PC-9 (cell line): ENCODE data around the gene SCARB1. TPM values are rescaled to one million over a fixed set of nuclear protein-coding genes. Genes with fewer than 3 reads are reported as not detected.
A peak's percentile ranks its signal among the peaks of the same experiment; 100 is the strongest.

Experiments
- BruUV-seq: library from RNA; stranded (reverse); fragments of 400-500 nt; replicated peaks from 2 replicates; lab custom pipeline; 2021; lab: Mats Ljungman, UMichigan
- CTCF ChIA-PET: fragments of 300-600 bp; sonication (Branson Sonifier 250); formaldehyde crosslinking; loops from one replicate; lab custom pipeline; 2022; ENCODE audit warnings: antibody characterized with exemption; lab: Charles Lee
- POLR2A ChIA-PET: fragments of 300-600 bp; sonication (Branson Sonifier 250); formaldehyde crosslinking; loops from one replicate; lab custom pipeline; 2022; ENCODE audit warnings: antibody characterized with exemption; ENCODE audit not compliant: unreplicated experiment; lab: Charles Lee
- DNase-seq, 2 experiments: peaks; one replicate each; pipeline versions ENCODE4 v3.0.0 to v3.0.0-alpha.2; 2015 to 2022; ENCODE audit warnings: mixed read lengths in 1 of 2
- H2AFZ ChIP-seq: fragments of 200-600 bp; sonication (generic); 2 replicates; pipeline ENCODE4 v1.8.1; 2017; ENCODE audit warnings: antibody characterized with exemption
- H3F3A ChIP-seq: fragments of 200-600 bp; sonication (generic); 2 replicates; pipeline ENCODE4 v1.8.1; 2017; ENCODE audit warnings: antibody characterized with exemption, mild to moderate bottlenecking, low read depth; ENCODE audit not compliant: insufficient read depth
- H3K27ac ChIP-seq: fragments of 200-600 bp; sonication (generic); 2 replicates; pipeline ENCODE4 v1.6.1; 2016; ENCODE audit warnings: mixed run types
- H3K27me3 ChIP-seq: fragments of 200-600 bp; sonication (generic); 2 replicates; pipeline ENCODE4 v1.6.1; 2016; ENCODE audit warnings: low read depth, mixed run types; ENCODE audit not compliant: insufficient read depth
- H3K36me3 ChIP-seq: fragments of 200-600 bp; sonication (generic); 2 replicates; pipeline ENCODE4 v1.6.1; 2016; ENCODE audit warnings: low read depth, mixed run types
- H3K4me1 ChIP-seq: fragments of 200-600 bp; sonication (generic); replicated peaks from 2 replicates; pipeline ENCODE4 v1.6.1; 2016; ENCODE audit warnings: mixed run types; ENCODE audit not compliant: insufficient read depth
- H3K4me2 ChIP-seq: fragments of 200-600 bp; sonication (generic); 2 replicates; pipeline ENCODE4 v1.6.1; 2017; ENCODE audit warnings: mixed run types
- H3K4me3 ChIP-seq: fragments of 200-600 bp; sonication (generic); 2 replicates; pipeline ENCODE4 v1.6.1; 2016; ENCODE audit warnings: mixed run types
- H3K79me2 ChIP-seq: fragments of 200-600 bp; sonication (generic); 2 replicates; pipeline ENCODE4 v1.6.1; 2017; ENCODE audit warnings: low read depth, mixed run types
- H3K9me2 ChIP-seq: fragments of 200-600 bp; sonication (generic); 2 replicates; pipeline ENCODE4 v1.8.1; 2017; ENCODE audit warnings: mild to moderate bottlenecking; ENCODE audit not compliant: insufficient read depth
- H3K9me3 ChIP-seq: fragments of 200-600 bp; sonication (generic); 2 replicates; pipeline ENCODE4 v1.8.1; 2016; ENCODE audit warnings: low read depth; ENCODE audit not compliant: insufficient read depth
- H4K20me1 ChIP-seq: fragments of 200-600 bp; sonication (generic); 2 replicates; pipeline ENCODE4 v1.8.1; 2017; ENCODE audit not compliant: insufficient read depth
- CTCF ChIP-seq: fragments of 200-600 bp; sonication (generic); conservative IDR thresholded peaks from 2 replicates; pipeline ENCODE4 v1.6.1; 2017; ENCODE audit warnings: mixed run types, antibody characterized with exemption, mild to moderate bottlenecking, moderate library complexity
- EZH2 ChIP-seq: fragments of 200-600 bp; sonication (generic); IDR thresholded peaks from 2 replicates; pipeline ENCODE4 v1.8.0; 2017; ENCODE audit warnings: antibody characterized with exemption, low read depth
- intact Hi-C: fragments of 100-400 bp; cut with micrococcal nuclease; formaldehyde crosslinking; loops from one replicate; pipeline ENCODE4 v1.10.0; 2022; ENCODE audit not compliant: unreplicated experiment
- total RNA-seq: library from RNA; stranded (reverse); gene quantifications from 2 replicates; pipeline ENCODE4 v1.2.3, GENCODE V29; 2021

SCARB1 gene
- total RNA-seq, 1 experiment from 2014 or later: 49.6 TPM

GRCh38 chr12:124738636-124739467, 124.8 kb downstream of the SCARB1 start:
- ChIA-PET CTCF (no interaction called here), POLR2A (no interaction called here)
- Histone ChIP-seq H3K4me1 (peaks cover 14% of the 10 kb centered on the region; the same call in 1 of the 2 replicates), H3K27ac (no peak overlapping the region; the same call in 1 of the 2 replicates), H3K79me2 (no peaks in the 10 kb centered on the region), H3K36me3 (no peaks in the 10 kb centered on the region), H3K9me2 (no peaks in the 10 kb centered on the region), H3K27me3 (no peaks in the 10 kb centered on the region), H3K4me3 (no peak overlapping the region), H4K20me1 (no peaks in the 10 kb centered on the region), H3F3A (peaks cover 18% of the 10 kb centered on the region; the same call in 1 of the 2 replicates), H3K9me3 (peaks cover 4% of the 10 kb centered on the region; the same call in 1 of the 2 replicates), H3K4me2 (peak overlapping the region; percentile 10; the same call in 1 of the 2 replicates), H2AFZ (no peak overlapping the region)
- no TSS peak for BruUV-seq
- intact Hi-C loops: no loop called here
- TF ChIP-seq EZH2: no peak
- TF ChIP-seq CTCF: no peak
- DNase-seq: peak in 1 of 2 experiments; percentile 51

DNA sequence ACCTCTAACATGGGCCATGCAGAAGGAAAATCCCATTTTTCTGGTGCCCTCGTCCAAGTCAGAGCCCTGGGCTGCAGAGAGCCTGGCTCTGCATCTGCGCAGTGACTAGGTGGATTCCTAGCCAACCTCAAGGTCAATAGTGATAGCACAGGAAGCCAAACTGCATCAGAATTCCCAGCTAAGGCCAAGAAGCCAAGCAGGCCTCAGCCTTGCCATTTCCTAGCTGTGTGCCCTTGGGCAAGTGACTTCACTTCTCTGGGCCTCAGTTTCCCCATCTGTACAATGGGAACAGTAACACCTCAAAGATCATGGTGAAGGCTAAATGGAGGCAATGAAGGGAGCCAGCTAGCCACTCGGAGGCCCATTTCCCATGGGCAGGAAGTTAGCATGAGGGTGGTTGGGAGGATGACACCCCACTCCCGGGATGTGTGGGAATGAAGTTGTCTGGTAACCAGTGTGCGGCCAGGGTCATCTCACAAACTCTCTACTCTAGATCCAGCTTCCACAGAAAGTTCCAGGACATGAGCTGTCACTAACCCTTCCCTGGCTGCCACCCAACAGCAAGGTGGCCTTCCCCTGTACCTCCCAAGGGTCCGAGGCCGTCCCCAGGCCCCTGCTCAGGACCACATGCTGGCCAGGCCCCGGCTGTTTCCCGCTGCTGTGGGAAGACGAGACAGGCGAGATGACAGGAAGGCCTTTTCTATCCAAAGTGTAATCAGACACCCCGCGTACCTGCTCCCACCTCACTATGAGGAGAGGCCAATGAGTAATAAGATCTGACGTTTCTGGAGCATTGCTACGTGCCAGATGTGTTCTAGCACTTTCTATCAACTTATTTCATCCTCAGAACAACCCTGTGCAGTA, 125.7 kb downstream of the SCARB1 start:
- BruUV-seq: no TSS peak
- H3K9me3 ChIP-seq: peaks cover 4% of the 10 kb centered on the region; the same call in 1 of the 2 replicates
- H3F3A ChIP-seq: peaks cover 15% of the 10 kb centered on the region; the same call in 1 of the 2 replicates
- ChIA-PET POLR2A (no interaction called here), CTCF (no interaction called here)
- no peaks in the 10 kb centered on the region for H3K36me3 ChIP-seq
- H3K27ac ChIP-seq: no peak overlapping the region
- H3K4me1 ChIP-seq: peaks cover 14% of the 10 kb centered on the region; the same call in 1 of the 2 replicates
- no peak overlapping the region for H2AFZ ChIP-seq
- no peaks in the 10 kb centered on the region for H3K9me2 ChIP-seq
- no peaks in the 10 kb centered on the region for H4K20me1 ChIP-seq
- H3K79me2 ChIP-seq: no peaks in the 10 kb centered on the region
- DNase-seq: no peak
- H3K27me3 ChIP-seq: no peaks in the 10 kb centered on the region
- intact Hi-C loops: no loop called here
- no peak overlapping the region for H3K4me3 ChIP-seq
- TF ChIP-seq CTCF (no peak), EZH2 (no peak)
- no peak overlapping the region for H3K4me2 ChIP-seq

DNA sequence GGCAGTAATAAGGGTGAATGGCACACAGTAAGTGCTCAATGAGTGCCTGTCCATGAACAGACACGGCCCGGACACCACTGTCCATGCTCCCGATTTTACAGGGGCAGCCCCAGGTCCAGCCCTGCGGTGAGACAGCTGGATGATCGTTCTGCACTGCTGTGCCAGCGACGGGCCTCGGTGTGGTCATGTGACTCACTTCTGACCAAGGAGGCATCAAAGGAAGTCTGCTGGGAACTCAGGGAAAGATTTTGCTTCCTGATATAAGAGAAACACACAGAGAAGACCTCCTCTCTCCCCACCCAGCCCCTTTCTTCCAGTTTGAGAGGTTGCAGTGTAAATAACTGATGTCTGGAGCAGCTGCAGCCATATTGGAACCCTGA, 126.6 kb downstream of the SCARB1 start:
- peaks cover 14% of the 10 kb centered on the region; the same call in 1 of the 2 replicates for H3K4me1 ChIP-seq
- CTCF ChIA-PET: no interaction called here

More for the DNA sequence above, 126.6 kb downstream of the SCARB1 start:
- TF ChIP-seq CTCF (no peak), EZH2 (no peak)
- intact Hi-C loops: no loop called here
- no peak overlapping the region for H2AFZ ChIP-seq
- H3F3A ChIP-seq: peaks cover 15% of the 10 kb centered on the region; the same call in 1 of the 2 replicates
- no peaks in the 10 kb centered on the region for H3K27me3 ChIP-seq
- H3K4me2 ChIP-seq: no peak overlapping the region
- no peaks in the 10 kb centered on the region for H3K9me2 ChIP-seq
- no peaks in the 10 kb centered on the region for H3K36me3 ChIP-seq
- no peaks in the 10 kb centered on the region for H4K20me1 ChIP-seq
- H3K79me2 ChIP-seq: no peaks in the 10 kb centered on the region
- BruUV-seq: no TSS peak
- no peak overlapping the region for H3K27ac ChIP-seq
- no peak for DNase-seq
- H3K9me3 ChIP-seq: peaks cover 4% of the 10 kb centered on the region; the same call in 1 of the 2 replicates
- POLR2A ChIA-PET: no interaction called here
- H3K4me3 ChIP-seq: no peak overlapping the region
